Endothelial cell of umbilical vein (primary cell): ENCODE results near the gene KCNG3. TPM values are rescaled to one million over a fixed set of nuclear protein-coding genes. Genes with fewer than 3 reads are reported as not detected.

ENCODE experiments used
- BruUV-seq: library from RNA; stranded (reverse); fragments of 400-500 nt; replicated peaks from 2 replicates; lab custom pipeline; 2021; lab: Mats Ljungman, UMichigan
- CTCF ChIA-PET: fragments of 300-600, 350-600 bp; sonication (Branson Sonifier 250); formaldehyde crosslinking; loops from one replicate; lab custom pipeline; 2021; ENCODE audit warnings: antibody characterized with exemption, inconsistent platforms; lab: Charles Lee
- POLR2A ChIA-PET: fragments of 300-600, 350-600 bp; sonication (Branson Sonifier 250); formaldehyde crosslinking; loops from one replicate; lab custom pipeline; 2021; ENCODE audit warnings: antibody characterized with exemption, inconsistent platforms; lab: Charles Lee
- DNase-seq: peaks from one replicate; pipeline ENCODE4 v3.0.0-alpha.2; 2011; ENCODE audit warnings: low read depth, low spot score
- FAIRE-seq: peaks from 2 replicates; lab custom pipeline; 2011; peaks lifted over from hg19 to GRCh38; lab: Jason Lieb, UNC
- H2AFZ ChIP-seq: 2 replicates; pipeline ENCODE4 v1.6.0; 2012; ENCODE audit warnings: low read depth, low read length, control low read depth, inconsistent platforms
- H3K27ac ChIP-seq: 2 replicates; pipeline ENCODE4 v1.5.1; 2011; ENCODE audit warnings: low read depth, mild to moderate bottlenecking, control low read depth, low read length, moderate library complexity; ENCODE audit not compliant: insufficient read depth
- H3K27me3 ChIP-seq, 2 experiments: 2 replicates each; pipeline versions ENCODE4 v1.6.0 to v1.6.1; 2011; ENCODE audit warnings: low read length in 2 of 2, mixed read lengths in 1 of 2; ENCODE audit not compliant: control insufficient read depth in 2 of 2, insufficient read depth in 2 of 2
- H3K36me3 ChIP-seq, 2 experiments: 2 replicates in 1 of 2; 3 replicates in 1 of 2; pipeline ENCODE4 v1.5.1; 2011; ENCODE audit warnings: low read length in 2 of 2, mild to moderate bottlenecking in 1 of 2, moderate library complexity in 1 of 2; ENCODE audit not compliant: control insufficient read depth in 2 of 2, insufficient read depth in 2 of 2; ENCODE audit errors: extremely low read depth in 1 of 2
- H3K4me1 ChIP-seq: 3 replicates; pipeline ENCODE4 v1.5.1; 2011; ENCODE audit warnings: mild to moderate bottlenecking, low read length; ENCODE audit not compliant: control insufficient read depth, insufficient read depth; ENCODE audit errors: extremely low read depth
- H3K4me2 ChIP-seq: 2 replicates; pipeline ENCODE4 v1.6.1; 2011; ENCODE audit warnings: low read length, control low read depth, mixed read lengths; ENCODE audit not compliant: insufficient read depth
- H3K4me3 ChIP-seq, 3 experiments: fragments of 200-600 bp in 1 of 3; sonication (generic), shearing (Covaris generic) in 1 of 3; replicated peaks in 1 of 3; 2 replicates each; pipeline ENCODE4 v1.5.1; 2011 to 2016; ENCODE audit warnings: control low read depth in 3 of 3, low read length in 3 of 3, mild to moderate bottlenecking in 2 of 3, inconsistent platforms in 1 of 3, low read depth in 1 of 3, moderate library complexity in 1 of 3; ENCODE audit not compliant: insufficient read depth in 1 of 3
- H3K79me2 ChIP-seq: 2 replicates; pipeline ENCODE4 v1.6.0; 2012; ENCODE audit warnings: low read length, inconsistent platforms; ENCODE audit not compliant: control insufficient read depth, insufficient read depth
- H3K9ac ChIP-seq: replicated peaks from 2 replicates; pipeline ENCODE3; 2011; ENCODE audit warnings: low read length, control low read depth; ENCODE audit not compliant: insufficient read depth; ENCODE audit errors: extremely low read depth
- H3K9me1 ChIP-seq: replicated peaks from 3 replicates; pipeline ENCODE4 v1.6.0; 2011; ENCODE audit warnings: mild to moderate bottlenecking, low read length; ENCODE audit not compliant: control insufficient read depth, insufficient read depth; ENCODE audit errors: extremely low read depth
- H3K9me3 ChIP-seq: replicated peaks from 2 replicates; pipeline ENCODE4 v1.5.1; 2012; ENCODE audit warnings: low read length, inconsistent platforms; ENCODE audit not compliant: control insufficient read depth, insufficient read depth
- H4K20me1 ChIP-seq: replicated peaks from 2 replicates; pipeline ENCODE3; 2011; ENCODE audit warnings: mild to moderate bottlenecking, low read length; ENCODE audit not compliant: control insufficient read depth, insufficient read depth; ENCODE audit errors: extremely low read depth
- CTCF ChIP-seq, 2 donors: IDR thresholded peaks; 1 replicate in 1 of 2; 2 replicates in 1 of 2; pipeline ENCODE4 v1.5.1; 2011; ENCODE audit warnings: low read length in 2 of 2, mild to moderate bottlenecking in 2 of 2, moderate library complexity in 2 of 2, control low read depth in 1 of 2, inconsistent platforms in 1 of 2, low read depth in 1 of 2; ENCODE audit not compliant: insufficient read depth in 1 of 2; ENCODE audit errors: extremely low read depth in 1 of 2
- EZH2 ChIP-seq: IDR thresholded peaks from 2 replicates; pipeline ENCODE4 v1.6.1; 2012; ENCODE audit warnings: borderline replicate concordance, low read depth, mild to moderate bottlenecking, moderate library complexity, low read length, inconsistent platforms; ENCODE audit not compliant: severe bottlenecking
- FOS ChIP-seq: IDR thresholded peaks from 2 replicates; pipeline ENCODE4 v1.6.1; 2011; ENCODE audit warnings: mild to moderate bottlenecking, low read length, moderate library complexity, borderline replicate concordance; ENCODE audit not compliant: insufficient read depth
- GATA2 ChIP-seq: IDR thresholded peaks from 2 replicates; pipeline ENCODE4 v1.7.0; 2011; ENCODE audit warnings: low read depth, mild to moderate bottlenecking, moderate library complexity, mixed read lengths, low read length; ENCODE audit not compliant: insufficient read length, insufficient read depth
- JUN ChIP-seq: IDR thresholded peaks from 2 replicates; pipeline ENCODE4 v1.6.1; 2011; ENCODE audit warnings: borderline replicate concordance, low read depth; ENCODE audit not compliant: insufficient read length, insufficient read depth
- MAX ChIP-seq: IDR thresholded peaks from 2 replicates; pipeline ENCODE4 v1.6.1; 2011; ENCODE audit not compliant: insufficient read depth, insufficient read length
- MYC ChIP-seq: IDR thresholded peaks from one replicate; pipeline ENCODE4 v1.6.1; 2011; ENCODE audit warnings: mild to moderate bottlenecking, low read depth, low read length
- POLR2A ChIP-seq: IDR thresholded peaks from 2 replicates; pipeline ENCODE4 v1.6.1; 2012; ENCODE audit warnings: low read depth, mild to moderate bottlenecking, control low read depth, low read length
- POLR2AphosphoS5 ChIP-seq: IDR thresholded peaks from 2 replicates; pipeline ENCODE4 v1.6.1; 2012; ENCODE audit warnings: low read depth, mild to moderate bottlenecking, control low read depth, low read length, moderate library complexity; ENCODE audit not compliant: insufficient read depth
- dilution Hi-C: fragments of 300-500 bp; cut with MboI; formaldehyde crosslinking; loops from one replicate; pipeline ENCODE4 v1.15.0; 2019; ENCODE audit warnings: low sequenced_read_pairs; ENCODE audit not compliant: extremely low pct_ligation_motif_present
- intact Hi-C: fragments of 100-400 bp; cut with micrococcal nuclease; formaldehyde crosslinking; loops from one replicate; pipeline ENCODE4 v1.10.0; 2022
- polyA plus RNA-seq, 4 experiments: library from polyadenylated mRNA; depleted of rRNA in 3 of 4; stranded (reverse) in 3 of 4; unstranded in 1 of 4; fragments of >200 nt; gene quantifications; 2 replicates each; pipeline versions ENCODE4 v1.2.1 to v1.2.3, GENCODE V29; 2011 to 2012; ENCODE audit warnings: missing spikeins in 1 of 4
- total RNA-seq: library from RNA; stranded (reverse); gene quantifications from 2 replicates; pipeline ENCODE4 v1.2.3, GENCODE V29; 2021

The KCNG3 gene
- total and polyA plus RNA-seq, 2 donors (not counting 3 experiments of a cell fraction or from before 2014, with no cell fraction given): 0.15 TPM; not detected in 1

- Histone ChIP-seq H3K4me3 (no peak overlapping the region), H4K20me1 (no peaks in the 10 kb centered on the region), H3K9ac (no peak overlapping the region), H3K36me3 (no peaks in the 10 kb centered on the region), H3K9me3 (no peaks in the 10 kb centered on the region), H3K9me1 (no peaks in the 10 kb centered on the region), H2AFZ (no peak overlapping the region), H3K4me2 (no peak overlapping the region), H3K79me2 (no peaks in the 10 kb centered on the region), H3K27ac (no peak overlapping the region), H3K4me1 (peaks cover 12% of the 10 kb centered on the region), H3K27me3 (no peaks in the 10 kb centered on the region)
- CTCF ChIA-PET: no interaction called here
- intact Hi-C loops (no loop called here), dilution Hi-C loops (no loop called here)
- TF ChIP-seq POLR2AphosphoS5: no peak
- no peak for TF ChIP-seq EZH2
- no peak for TF ChIP-seq CTCF (IDR thresholded peaks at IDR 0.05; ENCODE audit: extremely low read depth in 1 of 2, insufficient read depth in 1 of 2, low read depth in 1 of 2, low read length in 2 of 2)
- TF ChIP-seq POLR2A: no peak
- no peak for TF ChIP-seq FOS
- TF ChIP-seq JUN: no peak
- no peak for TF ChIP-seq GATA2
- no peak for TF ChIP-seq MAX
- TF ChIP-seq MYC: no peak
- FAIRE-seq (no peak), DNase-seq (no peak)
- BruUV-seq: no TSS peak
- POLR2A ChIA-PET: interaction anchor here (0.7 kb wide), 1 partner anchor 1075 kb away, joined by 6 read pairs; no protein-coding TSS in a partner anchor
These were observed 69.7 kb downstream of the KCNG3 start for GRCh38 chr2:42424033-42424432.
